HG03469 (cell line): ENCODE data around the gene KRTAP10-7.
"Not testable (repeated sequence)": the region's sequence is repeated elsewhere in the genome, so short reads cannot be mapped to it uniquely, and the experiment has no call there.

ENCODE experiments used
- ATAC-seq: cut with Tn5 transposase; IDR thresholded peaks from one replicate; pipeline ENCODE4 v1.9.1; 2021; ENCODE audit warnings: mild to moderate bottlenecking, moderate library complexity, moderate number of reproducible peaks; ENCODE audit not compliant: unreplicated experiment

KRTAP10-7 gene

GRCh38 chr21:44589586-44590305 lies 10.7 kb upstream of the KRTAP10-7 start:
- no peak for ATAC-seq

GRCh38 chr21:44590311-44590721 lies 10.1 kb upstream of the KRTAP10-7 start:
- ATAC-seq: no peak

- ATAC-seq: not testable (repeated sequence)
Measured at GRCh38 chr21:44590897-44591800, 9.2 kb upstream of the KRTAP10-7 start.

GRCh38 chr21:44591801-44592130 lies 8.6 kb upstream of the KRTAP10-7 start:
- ATAC-seq: not testable (repeated sequence)

- no peak for ATAC-seq
Measured at GRCh38 chr21:44592446-44593311, 7.7 kb upstream of the KRTAP10-7 start, which contains the start of gene KRTAP10-6. Gene KRTAP10-6 (minus strand): TSS chr21:44592505. CDS start chr21:44592484, 21 bp downstream.

- ATAC-seq: no peak
Measured at GRCh38 chr21:44593598-44594405, 6.6 kb upstream of the KRTAP10-7 start.

GRCh38 chr21:44594406-44594916 lies 5.9 kb upstream of the KRTAP10-7 start:
- ATAC-seq: no peak

GRCh38 chr21:44595524-44595923 lies 4.9 kb upstream of the KRTAP10-7 start:
- ATAC-seq: no peak

GRCh38 chr21:44596068-44596725 lies 4.2 kb upstream of the KRTAP10-7 start:
- ATAC-seq: no peak

- ATAC-seq: no peak
Measured at GRCh38 chr21:44598061-44598460, 2.3 kb upstream of the KRTAP10-7 start.

- no peak for ATAC-seq
Measured at GRCh38 chr21:44599264-44600029, 950 bp upstream of the KRTAP10-7 start.

GRCh38 chr21:44601091-44601490 lies 694 bp downstream of the KRTAP10-7 start:
- not testable (repeated sequence) for ATAC-seq

- no peak for ATAC-seq
Measured at GRCh38 chr21:44601596-44602462, 1.4 kb downstream of the KRTAP10-7 start.

- ATAC-seq: no peak
Measured at GRCh38 chr21:44602463-44602850, 2.1 kb downstream of the KRTAP10-7 start.

GRCh38 chr21:44603109-44603875 lies 2.9 kb downstream of the KRTAP10-7 start:
- no peak for ATAC-seq

GRCh38 chr21:44603911-44604310 lies 3.5 kb downstream of the KRTAP10-7 start:
- ATAC-seq: no peak

- ATAC-seq: no peak
Measured at GRCh38 chr21:44606495-44606894, 6.1 kb downstream of the KRTAP10-7 start.
